H9 (cell line): ENCODE measurements around the gene PLXNA2. TPM values are rescaled to one million over a fixed set of nuclear protein-coding genes. Genes with fewer than 3 reads are reported as not detected.

Experiments used
- DNase-seq: peaks from one replicate; pipeline ENCODE4 v3.0.0-alpha.2; 2017
- H2AFZ ChIP-seq: one replicate; pipeline ENCODE4 v1.6.1; 2013; ENCODE audit warnings: mild to moderate bottlenecking, low read length, control low read depth, moderate library complexity
- H2AK5ac ChIP-seq: 2 replicates; pipeline ENCODE4 v1.6.1; 2013; ENCODE audit warnings: low read length, control low read depth, mixed read lengths; ENCODE audit not compliant: insufficient read length
- H2BK120ac ChIP-seq: one replicate; pipeline ENCODE4 v1.6.1; 2013; ENCODE audit warnings: low read depth, mild to moderate bottlenecking, low read length, control low read depth, inconsistent platforms; ENCODE audit not compliant: poor library complexity, severe bottlenecking
- H2BK12ac ChIP-seq: 2 replicates; pipeline ENCODE4 v1.6.1; 2013; ENCODE audit warnings: low read length, control low read depth, mixed read lengths, low read depth; ENCODE audit not compliant: insufficient read length
- H2BK15ac ChIP-seq: 2 replicates; pipeline ENCODE4 v1.6.1; 2013; ENCODE audit warnings: low read depth, low read length, control low read depth
- H2BK20ac ChIP-seq: one replicate; pipeline ENCODE4 v1.6.1; 2013; ENCODE audit warnings: low read depth, mild to moderate bottlenecking, low read length, control low read depth, inconsistent platforms; ENCODE audit not compliant: poor library complexity, severe bottlenecking
- H2BK5ac ChIP-seq: 2 replicates; pipeline ENCODE4 v1.6.1; 2013; ENCODE audit warnings: low read length, control low read depth, mixed read lengths; ENCODE audit not compliant: insufficient read length
- H3K14ac ChIP-seq: 2 replicates; pipeline ENCODE4 v1.6.1; 2013; ENCODE audit warnings: low read length, control low read depth; ENCODE audit not compliant: insufficient read depth
- H3K18ac ChIP-seq: 2 replicates; pipeline ENCODE4 v1.6.1; 2013; ENCODE audit warnings: low read depth, mild to moderate bottlenecking, mixed read lengths, low read length, control low read depth; ENCODE audit not compliant: insufficient read length
- H3K23ac ChIP-seq: 2 replicates; pipeline ENCODE4 v1.6.1; 2013; ENCODE audit warnings: low read length, control low read depth, mixed read lengths, low read depth; ENCODE audit not compliant: insufficient read length
- H3K23me2 ChIP-seq: 2 replicates; pipeline ENCODE4 v1.6.1; 2013; ENCODE audit warnings: low read depth, mild to moderate bottlenecking, mixed read lengths, low read length, control low read depth; ENCODE audit not compliant: insufficient read length, poor library complexity, severe bottlenecking
- H3K27ac ChIP-seq: 2 replicates; pipeline ENCODE4 v1.5.1; 2013; ENCODE audit warnings: low read length, control low read depth, mixed read lengths, low read depth; ENCODE audit not compliant: insufficient read length
- H3K27me3 ChIP-seq: 2 replicates; pipeline ENCODE4 v1.6.1; 2013; ENCODE audit warnings: low read length, control low read depth, inconsistent platforms; ENCODE audit not compliant: insufficient read depth
- H3K4ac ChIP-seq: 2 replicates; pipeline ENCODE4 v1.6.1; 2013; ENCODE audit warnings: low read depth, mild to moderate bottlenecking, control low read depth, inconsistent platforms, low read length, moderate library complexity
- H3K4me1 ChIP-seq: 2 replicates; pipeline ENCODE4 v1.6.1; 2013; ENCODE audit warnings: low read length, control low read depth, inconsistent platforms; ENCODE audit not compliant: insufficient read depth
- H3K4me2 ChIP-seq: 2 replicates; pipeline ENCODE4 v1.6.1; 2013; ENCODE audit warnings: low read length, control low read depth, mixed read lengths; ENCODE audit not compliant: insufficient read length, insufficient read depth
- H3K56ac ChIP-seq: 2 replicates; pipeline ENCODE4 v1.6.1; 2013; ENCODE audit warnings: low read depth, mild to moderate bottlenecking, mixed read lengths, low read length, control low read depth; ENCODE audit not compliant: insufficient read length
- H3K79me1 ChIP-seq: 2 replicates; pipeline ENCODE4 v1.6.1; 2013; ENCODE audit warnings: low read depth, mild to moderate bottlenecking, moderate library complexity, low read length, control low read depth, inconsistent platforms; ENCODE audit not compliant: insufficient read depth, poor library complexity, severe bottlenecking
- H3K79me2 ChIP-seq: 2 replicates; pipeline ENCODE4 v1.6.1; 2013; ENCODE audit warnings: low read length, control low read depth, inconsistent platforms; ENCODE audit not compliant: insufficient read depth
- H3K9ac ChIP-seq: 2 replicates; pipeline ENCODE4 v1.6.1; 2013; ENCODE audit warnings: low read length, control low read depth, mixed read lengths; ENCODE audit not compliant: insufficient read length; ENCODE audit errors: extremely low read depth
- H3K9me3 ChIP-seq: one replicate; pipeline ENCODE4 v1.6.1; 2013; ENCODE audit warnings: low read depth, low read length, inconsistent platforms; ENCODE audit not compliant: control insufficient read depth
- H3T11ph ChIP-seq: one replicate; pipeline ENCODE4 v1.6.1; 2013; ENCODE audit warnings: mild to moderate bottlenecking, low read length, control low read depth, inconsistent platforms
- H4K20me1 ChIP-seq: one replicate; pipeline ENCODE4 v1.6.1; 2013; ENCODE audit not compliant: control insufficient read depth, insufficient read length, insufficient read depth
- H4K5ac ChIP-seq: 2 replicates; pipeline ENCODE4 v1.6.1; 2013; ENCODE audit warnings: low read depth, mild to moderate bottlenecking, mixed read lengths, low read length, control low read depth; ENCODE audit not compliant: insufficient read length
- H4K8ac ChIP-seq: replicated peaks from 2 replicates; pipeline ENCODE4 v1.6.1; 2013; ENCODE audit warnings: low read length, control low read depth, mixed read lengths, low read depth; ENCODE audit not compliant: insufficient read length
- H4K91ac ChIP-seq: 2 replicates; pipeline ENCODE4 v1.6.1; 2013; ENCODE audit warnings: low read depth, mild to moderate bottlenecking, moderate library complexity, mixed read lengths, low read length, control low read depth; ENCODE audit not compliant: insufficient read length
- H3K27ac Mint-ChIP-seq, 3 experiments: 2 replicates in 2 of 3; 3 replicates in 1 of 3; pipeline ENCODE4 v1.8.0; 2020 to 2021; ENCODE audit warnings: mixed read lengths in 3 of 3, mild to moderate bottlenecking in 1 of 3, moderate library complexity in 1 of 3
- H3K27me3 Mint-ChIP-seq: 2 replicates; pipeline ENCODE4 v1.8.0; 2021; ENCODE audit warnings: low read depth, mild to moderate bottlenecking, moderate library complexity, mixed read lengths
- H3K36me3 Mint-ChIP-seq, 3 experiments: 2 replicates in 2 of 3; 3 replicates in 1 of 3; pipeline ENCODE4 v1.8.0; 2020 to 2021; ENCODE audit warnings: low read depth in 3 of 3, mixed read lengths in 3 of 3; ENCODE audit not compliant: insufficient read depth in 1 of 3
- H3K4me1 Mint-ChIP-seq, 2 experiments: 2 replicates each; pipeline ENCODE4 v1.8.0; 2020; ENCODE audit warnings: mixed read lengths in 2 of 2
- H3K4me3 Mint-ChIP-seq, 2 experiments: 2 replicates in 1 of 2; 3 replicates in 1 of 2; pipeline ENCODE4 v1.8.0; 2020 to 2021; ENCODE audit warnings: mild to moderate bottlenecking in 2 of 2, mixed read lengths in 2 of 2, moderate library complexity in 1 of 2
- H3K9me3 Mint-ChIP-seq, 2 experiments: 2 replicates in 1 of 2; 3 replicates in 1 of 2; pipeline ENCODE4 v1.8.0; 2020; ENCODE audit warnings: mild to moderate bottlenecking in 2 of 2, mixed read lengths in 2 of 2, moderate library complexity in 1 of 2
- WGBS: extraction: QIAGEN DNeasy Blood & Tissue Kit; methylation state at CpG from one replicate; pipeline ENCODE4 v1.1.7; 2013; ENCODE audit warnings: missing lambda C conversion rate, low lambda C conversion rate, mixed read lengths; ENCODE audit not compliant: insufficient read length; ENCODE audit errors: extremely low coverage; 5-methylcytosine and 5-hydroxymethylcytosine counted together
- total RNA-seq: library from RNA; stranded (reverse); gene quantifications from 2 replicates; pipeline ENCODE4 v1.2.1, GENCODE V29; 2021
- TF ChIP-seq, protein P1 (sequence below): fragments of 200-600 bp; sonication (generic); conservative IDR thresholded peaks from 3 replicates; pipeline ENCODE4 v1.8.0; 2021; ENCODE audit warnings: antibody characterized with exemption, mild to moderate bottlenecking

PLXNA2 gene
- total RNA-seq, 1 experiment from 2014 or later: 0.57 TPM

DNA sequence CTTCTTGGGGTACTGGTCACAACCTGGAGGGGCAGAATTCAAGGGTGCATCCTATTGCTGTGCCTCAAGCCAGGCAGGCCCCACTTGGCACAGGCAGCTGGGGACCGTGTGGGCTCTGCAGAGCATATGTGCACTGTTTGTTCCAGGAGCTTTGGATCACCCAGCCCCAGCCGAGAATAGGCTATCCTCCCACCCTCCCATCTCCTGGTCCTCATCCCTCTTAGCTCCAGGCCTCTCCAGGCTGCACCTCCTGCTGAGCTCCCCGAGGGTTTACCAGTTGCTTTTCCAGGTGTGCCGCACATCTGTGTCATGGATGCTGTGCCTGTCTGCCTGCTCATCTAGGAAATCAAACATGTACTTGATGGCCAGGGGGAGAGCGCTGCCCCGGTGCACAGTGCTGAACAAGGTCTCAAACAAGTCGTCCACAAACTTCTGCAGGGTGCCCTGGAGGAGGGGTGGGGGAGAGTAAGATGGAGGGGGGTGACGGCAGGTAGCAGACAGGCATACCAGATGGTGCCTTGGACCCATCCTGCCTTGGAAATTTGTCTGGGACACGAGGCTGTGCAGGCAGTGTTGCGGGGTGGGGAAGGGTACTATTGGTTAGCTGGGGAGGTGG, 212.8 kb downstream of the PLXNA2 start:
- H3K36me3 Mint-ChIP-seq: no peaks in the 10 kb centered on the region
- Histone ChIP-seq H2BK120ac (no peak overlapping the region), H4K8ac (no peak overlapping the region), H3K4ac (no peak overlapping the region), H3K56ac (no peak overlapping the region), H3K9ac (no peak overlapping the region), H3K4me1 (no peaks in the 10 kb centered on the region), H3K23ac (no peak overlapping the region), H3K23me2 (no peaks in the 10 kb centered on the region), H3K27me3 (no peaks in the 10 kb centered on the region), H3K79me1 (no peaks in the 10 kb centered on the region), H2BK5ac (no peak overlapping the region), H4K20me1 (no peaks in the 10 kb centered on the region), H2AK5ac (no peak overlapping the region), H4K5ac (no peak overlapping the region), H3T11ph (no peak overlapping the region), H2BK12ac (no peak overlapping the region), H3K79me2 (no peaks in the 10 kb centered on the region), H2BK20ac (no peak overlapping the region), H3K27ac (no peak overlapping the region), H3K9me3 (no peaks in the 10 kb centered on the region), H3K4me2 (no peak overlapping the region), H3K14ac (no peak overlapping the region; the same call in 1 of the 2 replicates), H2AFZ (no peak overlapping the region), H4K91ac (no peak overlapping the region), H2BK15ac (no peak overlapping the region), H3K18ac (no peak overlapping the region)
- H3K4me3 Mint-ChIP-seq: no peak overlapping the region
- H3K27ac Mint-ChIP-seq: no peak overlapping the region; a peak in 1 of 7 replicates
- H3K4me1 Mint-ChIP-seq: peaks cover 20 to 22% of the 10 kb centered on the region in 2 experiments
- DNase-seq: no peak
- no CpG with 5 or more reads among the region's 10 CpGs for WGBS
- TF ChIP-seq, protein P1, sequence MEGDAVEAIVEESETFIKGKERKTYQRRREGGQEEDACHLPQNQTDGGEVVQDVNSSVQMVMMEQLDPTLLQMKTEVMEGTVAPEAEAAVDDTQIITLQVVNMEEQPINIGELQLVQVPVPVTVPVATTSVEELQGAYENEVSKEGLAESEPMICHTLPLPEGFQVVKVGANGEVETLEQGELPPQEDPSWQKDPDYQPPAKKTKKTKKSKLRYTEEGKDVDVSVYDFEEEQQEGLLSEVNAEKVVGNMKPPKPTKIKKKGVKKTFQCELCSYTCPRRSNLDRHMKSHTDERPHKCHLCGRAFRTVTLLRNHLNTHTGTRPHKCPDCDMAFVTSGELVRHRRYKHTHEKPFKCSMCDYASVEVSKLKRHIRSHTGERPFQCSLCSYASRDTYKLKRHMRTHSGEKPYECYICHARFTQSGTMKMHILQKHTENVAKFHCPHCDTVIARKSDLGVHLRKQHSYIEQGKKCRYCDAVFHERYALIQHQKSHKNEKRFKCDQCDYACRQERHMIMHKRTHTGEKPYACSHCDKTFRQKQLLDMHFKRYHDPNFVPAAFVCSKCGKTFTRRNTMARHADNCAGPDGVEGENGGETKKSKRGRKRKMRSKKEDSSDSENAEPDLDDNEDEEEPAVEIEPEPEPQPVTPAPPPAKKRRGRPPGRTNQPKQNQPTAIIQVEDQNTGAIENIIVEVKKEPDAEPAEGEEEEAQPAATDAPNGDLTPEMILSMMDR: no peak
- no peaks in the 10 kb centered on the region for H3K9me3 Mint-ChIP-seq
- peaks cover 6% of the 10 kb centered on the region for H3K27me3 Mint-ChIP-seq
